HL-60 (cell line): ENCODE measurements around the gene GID8.

Experiments
- DNase-seq, 2 experiments: peaks; one replicate each; pipeline ENCODE4 v3.0.0-alpha.2; 2010 to 2020; ENCODE audit warnings: low read depth in 1 of 2, low spot score in 1 of 2
- H3K27ac ChIP-seq: fragments of 250-450 bp; sonication (Bioruptor Pico); replicated peaks from 2 replicates; pipeline ENCODE4 v1.5.1; 2020; ENCODE audit warnings: mild to moderate bottlenecking, moderate library complexity
- H3K27me3 ChIP-seq: fragments of 250-450 bp; sonication (Bioruptor Pico); 2 replicates; pipeline ENCODE4 v1.5.1; 2021; ENCODE audit warnings: mild to moderate bottlenecking, moderate library complexity; ENCODE audit not compliant: insufficient read depth, poor library complexity, severe bottlenecking
- H3K4me3 ChIP-seq: replicated peaks from 2 replicates; pipeline ENCODE4 v1.5.1; 2011; ENCODE audit warnings: mild to moderate bottlenecking, control low read depth, low read length; ENCODE audit not compliant: insufficient read depth
- CTCF ChIP-seq: IDR thresholded peaks from one replicate; pipeline ENCODE4 v1.5.1; 2011; ENCODE audit warnings: low read length, control low read depth, inconsistent platforms; ENCODE audit not compliant: insufficient read depth
- GABPA ChIP-seq: IDR thresholded peaks from 2 replicates; pipeline ENCODE4 v1.6.1; 2012; ENCODE audit warnings: low read depth
- POLR2AphosphoS5 ChIP-seq: IDR thresholded peaks from 2 replicates; pipeline ENCODE4 v1.6.1; 2012; ENCODE audit warnings: low read depth
- REST ChIP-seq: IDR thresholded peaks from 2 replicates; pipeline ENCODE4 v1.6.1; 2012; ENCODE audit warnings: low read depth; ENCODE audit not compliant: insufficient replicate concordance
- SPI1 ChIP-seq: IDR thresholded peaks from 2 replicates; pipeline ENCODE4 v1.6.1; 2012; ENCODE audit warnings: low read depth, mild to moderate bottlenecking, borderline replicate concordance

Gene GID8

GRCh38 chr20:62971950-62972844, 34.2 kb downstream of the GID8 start:
- peaks cover 36% of the 10 kb centered on the region for H3K27me3 ChIP-seq
- DNase-seq = peak; percentile 78 to 90
- TF ChIP-seq REST = no peak
- peak; percentile 91 for TF ChIP-seq CTCF
- no peak overlapping the region for H3K27ac ChIP-seq
- H3K4me3 ChIP-seq = no peak overlapping the region

- TF ChIP-seq POLR2AphosphoS5 = no peak
- TF ChIP-seq SPI1 = no peak
- TF ChIP-seq CTCF = no peak
- no peak for TF ChIP-seq REST
- no peak for TF ChIP-seq GABPA
- Histone ChIP-seq H3K27ac (no peak overlapping the region), H3K4me3 (no peak overlapping the region), H3K27me3 (peaks cover 38% of the 10 kb centered on the region)
- no peak for DNase-seq
These were observed 35.1 kb downstream of the GID8 start for GRCh38 chr20:62972845-62973745.

GRCh38 chr20:62975251-62975760, 37.4 kb downstream of the GID8 start:
- TF ChIP-seq REST (no peak), SPI1 (no peak), GABPA (no peak), POLR2AphosphoS5 (no peak), CTCF (no peak)
- Histone ChIP-seq H3K27me3 (peaks cover 50% of the 10 kb centered on the region), H3K4me3 (no peak overlapping the region), H3K27ac (no peak overlapping the region)
- DNase-seq = no peak
